Progenitor cell of endocrine pancreas (in vitro differentiated cells): Measurements from ENCODE around the gene EEIG2. TPM values are rescaled to one million over a fixed set of nuclear protein-coding genes. Genes with fewer than 3 reads are reported as not detected.

Experiments
- DNase-seq: peaks from one replicate; pipeline ENCODE4 v3.0.0; 2021; ENCODE audit warnings: low spot score; ENCODE audit not compliant: unreplicated experiment
- H3K27ac Mint-ChIP-seq: 2 replicates; pipeline ENCODE4 v1.8.0; 2021; ENCODE audit warnings: mild to moderate bottlenecking, moderate library complexity, mixed read lengths
- H3K27me3 Mint-ChIP-seq: 2 replicates; pipeline ENCODE4 v1.8.0; 2021; ENCODE audit warnings: mixed read lengths
- H3K36me3 Mint-ChIP-seq: 2 replicates; pipeline ENCODE4 v1.8.0; 2022; ENCODE audit warnings: mixed read lengths; ENCODE audit not compliant: insufficient read depth
- H3K4me1 Mint-ChIP-seq: 2 replicates; pipeline ENCODE4 v1.8.0; 2021; ENCODE audit warnings: low read depth, mixed read lengths
- H3K4me3 Mint-ChIP-seq: 2 replicates; pipeline ENCODE4 v1.8.0; 2021; ENCODE audit warnings: low read depth, mild to moderate bottlenecking, moderate library complexity, mixed read lengths
- H3K9me3 Mint-ChIP-seq: 2 replicates; pipeline ENCODE4 v1.8.0; 2021; ENCODE audit warnings: low read depth, mixed read lengths
- total RNA-seq: library from RNA; stranded (reverse); gene quantifications from 2 replicates; pipeline ENCODE4 v1.2.1, GENCODE V29; 2021
- TF ChIP-seq, protein P1 (sequence below): fragments of 200-600 bp; sonication (generic); IDR thresholded peaks from one replicate; pipeline ENCODE4 v1.5.0; 2021; ENCODE audit warnings: antibody characterized with exemption, mild to moderate bottlenecking; ENCODE audit not compliant: unreplicated experiment

Gene EEIG2
- total RNA-seq, 1 donor from 2014 or later = 6.8 TPM

- H3K36me3 Mint-ChIP-seq = no peaks in the 10 kb centered on the region
- H3K9me3 Mint-ChIP-seq = peaks cover 9% of the 10 kb centered on the region
- no peaks in the 10 kb centered on the region for H3K27me3 Mint-ChIP-seq
- peaks cover 1% of the 10 kb centered on the region for H3K4me1 Mint-ChIP-seq
- H3K4me3 Mint-ChIP-seq = no peak overlapping the region
- TF ChIP-seq, protein P1, sequence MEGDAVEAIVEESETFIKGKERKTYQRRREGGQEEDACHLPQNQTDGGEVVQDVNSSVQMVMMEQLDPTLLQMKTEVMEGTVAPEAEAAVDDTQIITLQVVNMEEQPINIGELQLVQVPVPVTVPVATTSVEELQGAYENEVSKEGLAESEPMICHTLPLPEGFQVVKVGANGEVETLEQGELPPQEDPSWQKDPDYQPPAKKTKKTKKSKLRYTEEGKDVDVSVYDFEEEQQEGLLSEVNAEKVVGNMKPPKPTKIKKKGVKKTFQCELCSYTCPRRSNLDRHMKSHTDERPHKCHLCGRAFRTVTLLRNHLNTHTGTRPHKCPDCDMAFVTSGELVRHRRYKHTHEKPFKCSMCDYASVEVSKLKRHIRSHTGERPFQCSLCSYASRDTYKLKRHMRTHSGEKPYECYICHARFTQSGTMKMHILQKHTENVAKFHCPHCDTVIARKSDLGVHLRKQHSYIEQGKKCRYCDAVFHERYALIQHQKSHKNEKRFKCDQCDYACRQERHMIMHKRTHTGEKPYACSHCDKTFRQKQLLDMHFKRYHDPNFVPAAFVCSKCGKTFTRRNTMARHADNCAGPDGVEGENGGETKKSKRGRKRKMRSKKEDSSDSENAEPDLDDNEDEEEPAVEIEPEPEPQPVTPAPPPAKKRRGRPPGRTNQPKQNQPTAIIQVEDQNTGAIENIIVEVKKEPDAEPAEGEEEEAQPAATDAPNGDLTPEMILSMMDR = no peak
- H3K27ac Mint-ChIP-seq = no peak overlapping the region
- no peak for DNase-seq
These were observed 37.9 kb upstream of the EEIG2 start for GRCh38 chr1:108521990-108522393.

GRCh38 chr1:108523829-108524228, 36.1 kb upstream of the EEIG2 start:
- H3K27me3 Mint-ChIP-seq = no peaks in the 10 kb centered on the region
- no peaks in the 10 kb centered on the region for H3K4me1 Mint-ChIP-seq
- TF ChIP-seq, protein P1 = no peak
- no peak overlapping the region for H3K4me3 Mint-ChIP-seq
- no peak for DNase-seq
- H3K9me3 Mint-ChIP-seq = peaks cover 7% of the 10 kb centered on the region
- H3K36me3 Mint-ChIP-seq = no peaks in the 10 kb centered on the region
- no peak overlapping the region for H3K27ac Mint-ChIP-seq

- Mint-ChIP-seq H3K4me1 (no peaks in the 10 kb centered on the region), H3K27ac (no peak overlapping the region), H3K4me3 (no peak overlapping the region), H3K9me3 (peaks cover 7% of the 10 kb centered on the region), H3K27me3 (no peaks in the 10 kb centered on the region), H3K36me3 (no peaks in the 10 kb centered on the region)
- TF ChIP-seq, protein P1 = no peak
- DNase-seq = no peak
These were observed 35.2 kb upstream of the EEIG2 start for GRCh38 chr1:108524676-108525075.

DNA sequence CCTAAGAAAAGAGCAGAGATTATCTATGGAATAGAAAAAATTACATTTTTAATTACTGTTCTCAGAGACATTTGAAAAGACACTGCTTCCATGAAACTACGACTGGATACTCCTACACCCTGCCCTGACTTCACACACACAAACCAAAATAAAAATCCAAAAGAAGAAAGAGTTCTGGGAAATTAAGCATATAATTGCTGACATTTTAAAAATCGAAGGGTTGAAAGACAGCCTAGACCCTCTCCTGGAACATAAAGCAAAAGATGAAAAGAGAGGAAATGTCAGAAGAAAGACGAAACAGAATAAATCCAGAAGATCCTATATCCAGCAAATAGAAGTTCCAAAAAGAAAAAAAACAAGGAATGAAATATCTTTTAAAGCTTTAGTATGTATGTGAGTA, 32.8 kb upstream of the EEIG2 start:
- TF ChIP-seq, protein P1 = no peak
- H3K4me3 Mint-ChIP-seq = no peak overlapping the region
- no peaks in the 10 kb centered on the region for H3K36me3 Mint-ChIP-seq
- peaks cover 7% of the 10 kb centered on the region for H3K9me3 Mint-ChIP-seq
- H3K4me1 Mint-ChIP-seq = no peaks in the 10 kb centered on the region
- DNase-seq = no peak
- H3K27me3 Mint-ChIP-seq = no peaks in the 10 kb centered on the region
- H3K27ac Mint-ChIP-seq = no peak overlapping the region

DNA sequence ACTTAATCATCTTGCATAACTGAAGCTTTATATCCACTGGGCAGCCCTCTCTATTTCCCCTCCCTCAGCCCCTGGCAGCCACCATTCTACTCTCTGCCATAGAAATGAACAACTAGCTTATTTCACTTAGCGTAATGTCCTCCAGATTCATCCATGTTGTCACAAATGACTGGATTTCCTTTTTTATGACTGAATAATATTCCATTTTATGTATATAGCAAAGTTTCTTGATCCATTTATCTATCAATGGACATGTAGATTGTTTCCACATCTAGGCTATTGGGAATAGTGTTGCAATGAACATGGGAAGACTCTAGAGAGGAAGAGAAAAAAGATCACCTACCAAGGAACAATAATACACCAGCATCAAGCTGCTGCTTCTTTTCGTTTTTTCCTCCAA, 32.1 kb upstream of the EEIG2 start:
- Mint-ChIP-seq H3K4me3 (no peak overlapping the region), H3K4me1 (no peaks in the 10 kb centered on the region), H3K9me3 (peaks cover 7% of the 10 kb centered on the region), H3K36me3 (no peaks in the 10 kb centered on the region), H3K27ac (no peak overlapping the region), H3K27me3 (no peaks in the 10 kb centered on the region)
- TF ChIP-seq, protein P1 = no peak
- no peak for DNase-seq
